ENCODE data around the gene RCVRN. TPM values are rescaled to one million over a fixed set of nuclear protein-coding genes. Genes with fewer than 3 reads are reported as not detected.

RCVRN gene
- total RNA-seq, 4 donors from 2014 or later, result 0.88 TPM; not detected in 3

DNA sequence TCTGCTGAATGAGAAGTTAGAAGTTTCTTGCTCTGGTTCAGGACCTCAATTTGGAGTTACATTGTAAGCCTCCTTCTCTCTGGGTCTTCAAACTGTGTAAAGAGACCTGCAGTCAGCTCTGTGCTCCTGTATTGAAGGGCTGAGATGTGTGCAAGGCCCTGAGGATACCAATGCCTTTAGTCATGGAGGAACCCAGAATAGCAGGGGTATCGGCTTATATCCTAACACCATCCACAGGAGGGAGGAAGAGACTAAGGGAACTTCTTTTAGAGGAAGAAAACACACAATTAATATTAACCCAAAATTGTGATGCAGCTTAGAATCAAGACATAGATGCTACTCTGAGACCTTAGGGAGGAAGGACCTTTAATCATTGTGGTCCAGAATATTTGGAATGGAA, 42.9 kb downstream of the RCVRN start:
- DNase-seq, result no peak
- H3K4me1 ChIP-seq, result no peaks in the 10 kb centered on the region
- H3K36me3 ChIP-seq, result no peaks in the 10 kb centered on the region
- H3K27ac ChIP-seq, result no peak overlapping the region
- no peak overlapping the region for H3K4me3 ChIP-seq
- H3K27me3 ChIP-seq, result no peaks in the 10 kb centered on the region
- intact Hi-C loops (cut with DNase I; ENCODE audit: low total_unique reads), result no loop called here
- TF ChIP-seq POLR2A (IDR thresholded peaks at IDR 0.05) (no peak), CTCF (IDR thresholded peaks at IDR 0.05) (no peak)
- no peaks in the 10 kb centered on the region for H3K9me3 ChIP-seq

DNA sequence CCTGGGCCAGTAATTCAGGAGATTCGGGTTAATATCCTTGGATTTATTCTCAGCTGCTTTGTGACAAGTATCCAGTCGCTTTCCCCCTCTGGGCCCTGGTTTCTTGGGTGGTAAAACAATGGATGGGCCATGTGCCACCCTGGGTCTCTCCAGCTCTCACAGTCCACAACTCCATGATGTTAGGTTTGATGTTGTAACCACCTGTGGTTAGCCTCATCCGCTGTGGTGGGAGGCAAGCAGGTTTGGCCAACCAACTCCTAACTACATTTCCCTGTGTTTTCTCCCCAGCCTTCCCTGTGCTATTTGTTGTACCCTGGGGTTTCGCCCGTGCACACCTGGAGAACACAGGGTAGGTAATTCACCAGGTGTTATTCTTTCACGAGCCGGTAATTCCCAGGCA, 44.2 kb downstream of the RCVRN start:
- intact Hi-C loops (cut with DNase I; ENCODE audit: low total_unique reads), result no loop called here
- Histone ChIP-seq H3K27me3 (no peaks in the 10 kb centered on the region), H3K36me3 (no peaks in the 10 kb centered on the region), H3K4me3 (no peak overlapping the region), H3K9me3 (no peaks in the 10 kb centered on the region), H3K27ac (no peak overlapping the region), H3K4me1 (no peaks in the 10 kb centered on the region)
- no peak for DNase-seq
- TF ChIP-seq CTCF (IDR thresholded peaks at IDR 0.05) (no peak), POLR2A (IDR thresholded peaks at IDR 0.05) (no peak)

- intact Hi-C loops (cut with DNase I; ENCODE audit: low total_unique reads), result no loop called here
- H3K9me3 ChIP-seq, result no peaks in the 10 kb centered on the region
Observed at GRCh38 chr17:9859781-9860180, 45.3 kb downstream of the RCVRN start.

GRCh38 chr17:9855036-9855435, 50.0 kb downstream of the RCVRN start:
- no peak for DNase-seq
- intact Hi-C loops (cut with DNase I; ENCODE audit: low total_unique reads), result no loop called here
- TF ChIP-seq CTCF (IDR thresholded peaks at IDR 0.05) (no peak), POLR2A (IDR thresholded peaks at IDR 0.05) (no peak)
- H3K4me3 ChIP-seq, result no peak overlapping the region
- H3K9me3 ChIP-seq, result no peaks in the 10 kb centered on the region
- no peaks in the 10 kb centered on the region for H3K27me3 ChIP-seq
- no peaks in the 10 kb centered on the region for H3K4me1 ChIP-seq
- H3K36me3 ChIP-seq, result no peaks in the 10 kb centered on the region
- H3K27ac ChIP-seq, result no peak overlapping the region

More at GRCh38 chr17:9859781-9860180, 45.3 kb downstream of the RCVRN start:
- Histone ChIP-seq H3K27ac (no peak overlapping the region), H3K4me1 (no peaks in the 10 kb centered on the region), H3K27me3 (no peaks in the 10 kb centered on the region), H3K4me3 (no peak overlapping the region), H3K36me3 (no peaks in the 10 kb centered on the region)
- DNase-seq, result no peak
- TF ChIP-seq POLR2A (IDR thresholded peaks at IDR 0.05) (no peak), CTCF (IDR thresholded peaks at IDR 0.05) (no peak)

DNA sequence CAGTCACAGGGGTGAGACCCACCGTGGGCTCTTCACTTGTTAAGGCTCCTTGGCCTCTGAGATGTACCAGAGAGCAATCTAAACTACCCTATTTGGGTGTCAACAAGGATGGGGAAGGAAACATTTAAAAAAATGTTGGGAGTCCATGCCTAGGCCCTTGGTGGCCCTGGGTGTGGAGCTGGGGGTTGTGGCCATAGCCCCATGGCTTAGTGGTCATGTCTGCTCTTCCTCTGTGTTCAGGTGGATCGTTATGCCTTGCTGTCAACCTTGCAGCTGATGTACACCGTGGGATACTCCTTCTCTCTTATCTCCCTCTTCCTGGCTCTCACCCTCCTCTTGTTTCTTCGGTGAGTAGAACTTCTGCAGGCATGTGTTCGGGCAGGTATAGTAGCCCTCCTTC, 50.8 kb downstream of the RCVRN start:
- no peaks in the 10 kb centered on the region for H3K27me3 ChIP-seq
- H3K9me3 ChIP-seq, result no peaks in the 10 kb centered on the region
- H3K36me3 ChIP-seq, result no peaks in the 10 kb centered on the region
- H3K27ac ChIP-seq, result no peak overlapping the region
- intact Hi-C loops (cut with DNase I; ENCODE audit: low total_unique reads), result no loop called here
- H3K4me3 ChIP-seq, result no peak overlapping the region
- H3K4me1 ChIP-seq, result no peaks in the 10 kb centered on the region
- TF ChIP-seq POLR2A (IDR thresholded peaks at IDR 0.05), result no peak
- DNase-seq, result no peak

- intact Hi-C loops (cut with DNase I; ENCODE audit: low total_unique reads), result no loop called here
- Histone ChIP-seq H3K4me3 (no peak overlapping the region), H3K36me3 (no peaks in the 10 kb centered on the region), H3K4me1 (no peaks in the 10 kb centered on the region), H3K9me3 (no peaks in the 10 kb centered on the region), H3K27ac (no peak overlapping the region), H3K27me3 (no peaks in the 10 kb centered on the region)
- TF ChIP-seq POLR2A (IDR thresholded peaks at IDR 0.05) (no peak), CTCF (IDR thresholded peaks at IDR 0.05) (no peak)
- DNase-seq, result no peak
Observed at GRCh38 chr17:9850151-9850550, 54.9 kb downstream of the RCVRN start.

All from uterus (tissue), 4 donors.